ENCODE measurements around the gene NFYC.

- TF ChIP-seq, protein P1, sequence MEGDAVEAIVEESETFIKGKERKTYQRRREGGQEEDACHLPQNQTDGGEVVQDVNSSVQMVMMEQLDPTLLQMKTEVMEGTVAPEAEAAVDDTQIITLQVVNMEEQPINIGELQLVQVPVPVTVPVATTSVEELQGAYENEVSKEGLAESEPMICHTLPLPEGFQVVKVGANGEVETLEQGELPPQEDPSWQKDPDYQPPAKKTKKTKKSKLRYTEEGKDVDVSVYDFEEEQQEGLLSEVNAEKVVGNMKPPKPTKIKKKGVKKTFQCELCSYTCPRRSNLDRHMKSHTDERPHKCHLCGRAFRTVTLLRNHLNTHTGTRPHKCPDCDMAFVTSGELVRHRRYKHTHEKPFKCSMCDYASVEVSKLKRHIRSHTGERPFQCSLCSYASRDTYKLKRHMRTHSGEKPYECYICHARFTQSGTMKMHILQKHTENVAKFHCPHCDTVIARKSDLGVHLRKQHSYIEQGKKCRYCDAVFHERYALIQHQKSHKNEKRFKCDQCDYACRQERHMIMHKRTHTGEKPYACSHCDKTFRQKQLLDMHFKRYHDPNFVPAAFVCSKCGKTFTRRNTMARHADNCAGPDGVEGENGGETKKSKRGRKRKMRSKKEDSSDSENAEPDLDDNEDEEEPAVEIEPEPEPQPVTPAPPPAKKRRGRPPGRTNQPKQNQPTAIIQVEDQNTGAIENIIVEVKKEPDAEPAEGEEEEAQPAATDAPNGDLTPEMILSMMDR (conservative IDR thresholded peaks at IDR 0.05; ENCODE audit: low read length) = no peak
- no peak for TF ChIP-seq EZH2phosphoT487 (IDR thresholded peaks at IDR 0.05; ENCODE audit: borderline replicate concordance)
Measured at GRCh38 chr1:40760984-40761383, 69.5 kb downstream of the NFYC start.
